GM21619 (cell line): ENCODE data around the gene WNT2B.
"Not testable (repeated sequence)": the region's sequence is repeated elsewhere in the genome, so short reads cannot be mapped to it uniquely, and the experiment has no call there.

Experiments
- ATAC-seq: cut with Tn5 transposase; IDR thresholded peaks from one replicate; pipeline ENCODE4 v1.9.1; 2021; ENCODE audit not compliant: unreplicated experiment

Gene WNT2B

DNA sequence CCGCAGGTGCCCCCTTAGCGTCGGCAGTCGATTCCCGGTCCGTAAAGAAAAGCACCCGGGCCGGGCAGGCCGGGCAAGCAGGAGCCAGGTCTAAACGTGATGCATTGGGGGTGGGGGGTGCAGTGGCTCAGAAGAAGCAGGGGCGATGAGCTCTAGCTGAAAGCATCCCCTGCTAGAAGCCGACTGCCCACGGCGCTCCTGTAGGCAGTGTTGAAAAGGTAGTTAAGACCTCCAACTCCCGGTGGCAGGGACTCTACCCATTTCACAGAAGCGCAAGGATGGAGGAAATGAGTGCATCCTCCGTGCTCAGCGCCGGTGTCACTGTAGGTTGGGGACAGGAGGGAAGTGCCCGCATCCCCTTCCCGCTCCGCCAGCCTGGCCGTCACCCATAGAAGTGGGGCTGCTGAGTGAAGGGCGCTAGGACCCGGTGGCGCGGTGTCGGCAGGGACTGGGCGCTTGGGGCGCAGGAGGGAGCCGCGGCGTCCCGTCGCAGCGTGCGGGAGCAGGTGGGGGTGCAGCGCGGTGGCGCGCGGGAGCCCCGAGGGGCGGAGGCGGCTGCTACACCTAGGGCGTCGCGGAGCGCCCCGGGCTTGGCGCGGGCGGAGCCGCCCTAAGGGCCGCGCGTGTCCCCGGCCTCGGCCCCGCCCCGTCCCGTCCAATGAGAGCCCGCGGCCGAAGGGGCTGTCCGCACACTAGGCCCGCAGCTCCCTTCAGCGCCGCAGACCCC lies at the start of gene WNT2B:
Gene WNT2B (plus strand): TSS at position 688 of the 727 bp plus-strand sequence. CDS start 298 bp downstream, outside the sequence.
- peak; percentile 55 for ATAC-seq

DNA sequence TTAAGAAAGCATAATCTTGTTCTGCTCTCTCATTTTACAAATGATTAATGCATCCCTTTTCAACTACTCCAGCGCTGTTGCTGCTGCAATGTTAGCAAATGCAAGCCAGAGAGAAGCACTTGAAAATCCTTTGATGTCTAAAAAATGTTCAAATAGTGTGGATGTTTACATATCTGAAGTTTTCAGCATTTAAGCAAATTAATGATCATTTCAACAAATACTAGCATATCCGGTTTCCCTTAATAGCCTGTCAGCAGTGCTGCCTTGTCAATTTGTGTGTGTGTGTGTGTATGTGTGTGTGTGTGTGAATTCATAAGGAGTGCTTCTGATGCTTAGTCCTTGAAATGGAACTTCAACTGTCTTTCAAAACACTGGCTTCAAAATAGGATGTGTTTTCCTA lies 48.1 kb upstream of the WNT2B start:
- no peak for ATAC-seq

DNA sequence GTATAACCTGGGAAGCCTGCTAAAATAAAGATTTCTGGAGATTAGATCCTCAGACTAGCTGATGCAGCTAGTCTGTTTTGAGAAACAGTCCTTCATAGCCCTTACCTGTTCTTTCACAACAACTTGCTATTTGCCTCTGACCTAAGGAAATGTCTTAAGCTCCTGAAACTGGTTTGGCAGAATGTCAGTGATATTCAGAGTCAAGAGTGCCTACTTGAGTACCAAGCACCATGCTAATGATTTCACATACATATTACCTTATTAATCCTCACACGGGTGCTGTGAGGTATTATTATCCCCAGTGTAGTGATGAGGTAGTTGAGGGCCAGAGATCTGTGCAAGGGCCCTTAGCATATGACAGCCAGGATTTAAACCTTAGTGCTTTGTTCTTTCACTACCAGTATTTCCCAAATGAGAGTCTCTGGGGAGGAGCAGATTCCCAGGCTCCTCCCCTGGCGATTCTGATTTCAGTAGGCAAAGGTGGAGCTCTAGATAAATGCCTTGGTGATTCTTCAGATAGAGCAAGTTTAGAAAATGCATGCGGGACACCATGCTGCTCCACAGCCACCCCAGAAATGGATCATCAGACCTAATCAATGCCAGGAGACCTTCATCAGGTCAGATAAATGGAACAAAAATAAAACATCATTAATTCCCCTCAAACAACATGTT lies 47.4 kb upstream of the WNT2B start:
- ATAC-seq = no peak

DNA sequence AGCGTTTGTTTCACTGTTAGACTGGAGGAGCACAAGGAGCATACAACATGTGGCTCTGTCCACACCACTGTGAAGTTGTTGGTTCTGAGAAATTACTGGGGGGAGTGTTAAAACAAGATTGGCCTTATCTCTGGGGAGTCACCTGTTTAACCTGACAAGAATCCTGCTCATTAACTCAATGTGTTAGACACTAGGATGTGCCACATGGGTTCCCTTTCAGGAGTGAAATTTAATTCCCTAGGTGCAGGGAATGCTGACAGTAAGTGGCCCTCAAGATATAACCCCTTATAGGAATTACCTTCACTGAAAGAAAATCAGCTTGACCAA lies 45.8 kb upstream of the WNT2B start:
- ATAC-seq = no peak

DNA sequence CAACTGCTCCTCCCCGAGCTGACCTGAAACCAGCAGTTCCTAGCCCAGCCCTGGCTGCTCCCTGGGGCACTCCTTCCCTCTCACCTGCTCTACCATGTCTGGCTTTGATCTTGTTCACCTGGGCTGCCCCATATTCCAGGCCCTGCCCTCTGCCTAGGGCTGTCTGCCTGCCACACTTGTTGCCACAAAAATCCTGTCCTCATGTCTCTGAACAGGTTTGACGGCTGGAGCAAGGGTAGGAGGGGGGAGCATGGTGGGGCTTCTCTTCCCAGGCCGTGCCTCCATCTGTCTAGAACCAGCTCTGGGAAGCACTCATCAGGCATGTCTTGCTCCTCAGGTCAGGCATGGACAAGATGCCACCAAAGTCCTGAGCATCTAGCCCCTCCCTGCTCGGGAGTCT lies 44.3 kb upstream of the WNT2B start:
- ATAC-seq = no peak

DNA sequence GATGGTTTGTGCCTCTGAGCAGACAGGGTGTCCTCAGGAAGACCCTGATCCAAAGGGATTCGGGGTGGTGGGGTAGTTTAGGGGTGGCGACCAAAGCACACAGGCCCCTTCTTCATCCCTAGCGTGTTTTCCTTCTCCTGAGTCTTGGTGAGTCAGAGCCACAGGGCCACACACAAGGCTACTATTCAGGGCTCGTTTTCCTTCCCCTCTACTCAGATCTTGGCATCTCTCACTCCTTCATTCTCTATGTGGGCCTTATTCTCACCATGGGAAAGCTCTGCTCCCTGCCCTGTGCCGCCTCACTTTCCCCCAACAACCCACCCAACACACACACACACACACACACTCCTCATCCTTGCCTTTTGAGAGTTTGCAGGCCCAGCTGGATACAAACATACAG lies 43.6 kb upstream of the WNT2B start:
- ATAC-seq = no peak

DNA sequence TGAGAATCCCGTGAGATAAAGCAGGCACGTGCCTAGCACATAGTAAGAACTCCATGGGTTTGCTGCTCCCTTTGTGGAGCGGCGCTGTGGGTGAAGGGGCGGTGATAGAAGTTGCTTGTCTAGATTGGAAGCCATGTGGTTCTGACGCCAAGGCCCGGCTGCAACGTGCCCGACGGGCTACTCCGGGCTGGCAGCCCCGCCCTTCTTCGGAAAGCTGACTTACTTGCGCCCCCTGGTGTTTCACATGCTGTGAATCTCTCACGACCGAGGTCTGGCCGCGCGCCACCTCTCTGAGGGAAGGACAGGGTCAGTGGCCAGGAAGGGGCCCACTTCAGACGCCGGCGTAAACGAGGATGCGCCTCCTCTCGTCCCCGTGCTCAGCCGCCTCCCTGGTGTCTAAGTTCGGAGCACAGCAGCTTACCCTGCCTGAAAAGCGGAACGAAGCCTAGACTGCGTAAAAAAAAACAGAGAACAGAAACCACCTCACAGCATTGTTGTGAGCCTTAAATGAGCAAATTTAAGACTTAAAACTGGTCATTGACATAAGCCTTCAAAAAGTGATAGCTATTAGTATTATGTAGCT lies 42.6 kb upstream of the WNT2B start:
- ATAC-seq = peak; percentile 83

DNA sequence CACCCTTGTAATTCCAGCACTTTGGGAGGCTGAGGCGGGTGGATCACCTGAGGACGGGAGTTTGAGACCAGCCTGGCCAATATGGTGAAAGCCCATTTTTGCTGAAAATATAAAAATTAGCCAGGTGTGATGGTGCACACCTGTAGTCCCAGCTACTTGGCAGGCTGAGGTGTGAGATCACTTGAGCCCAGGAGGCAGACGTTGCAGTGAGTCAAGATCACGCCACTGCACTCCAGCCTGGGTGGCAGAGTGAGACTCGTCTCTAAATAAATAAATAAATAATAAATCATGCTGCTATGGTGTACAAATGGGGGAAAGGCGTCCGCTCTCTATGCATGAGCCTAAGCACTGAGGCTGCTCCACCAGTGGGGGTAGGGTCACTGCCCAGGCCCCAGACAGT lies 38.4 kb upstream of the WNT2B start:
- ATAC-seq = not testable (repeated sequence)

DNA sequence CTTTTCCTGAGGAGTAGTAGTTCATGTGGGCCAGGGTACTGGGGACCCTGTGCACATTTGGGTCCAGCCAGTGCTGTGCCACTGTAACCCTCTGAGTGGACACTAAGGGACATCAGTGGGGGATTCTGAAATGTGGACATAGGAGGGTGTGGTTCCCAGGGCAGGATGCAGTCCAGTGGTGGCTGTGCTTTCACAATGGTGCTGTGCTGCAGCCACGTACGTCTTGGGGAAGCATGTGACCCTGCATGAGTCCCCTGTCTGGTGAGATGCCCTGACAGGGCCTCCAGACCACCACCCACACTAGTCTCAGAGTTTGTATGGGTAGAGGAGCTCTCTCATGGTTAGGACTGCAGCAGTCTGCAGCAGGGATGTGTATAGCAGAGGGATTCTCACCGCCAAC lies 37.8 kb upstream of the WNT2B start:
- ATAC-seq = no peak

DNA sequence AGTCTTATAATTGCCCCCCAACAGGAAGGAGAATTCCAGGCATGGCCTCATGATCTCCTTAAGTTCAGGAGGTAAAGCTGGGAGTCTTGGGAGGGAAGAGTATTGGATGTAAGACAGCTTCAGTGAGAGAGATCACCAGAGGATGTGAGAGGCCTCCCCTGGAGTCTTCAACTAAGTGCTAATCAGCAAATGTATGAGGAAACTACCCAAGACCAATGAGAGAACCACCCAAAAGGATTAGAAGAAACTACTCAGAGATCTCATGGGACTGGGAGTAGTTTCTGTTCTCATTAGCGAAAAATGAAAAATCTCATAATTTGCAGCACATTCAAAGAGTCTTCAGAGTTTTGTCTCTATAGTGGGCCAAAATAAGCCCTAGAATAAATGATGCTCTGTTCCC lies 36.6 kb upstream of the WNT2B start:
- ATAC-seq = no peak

DNA sequence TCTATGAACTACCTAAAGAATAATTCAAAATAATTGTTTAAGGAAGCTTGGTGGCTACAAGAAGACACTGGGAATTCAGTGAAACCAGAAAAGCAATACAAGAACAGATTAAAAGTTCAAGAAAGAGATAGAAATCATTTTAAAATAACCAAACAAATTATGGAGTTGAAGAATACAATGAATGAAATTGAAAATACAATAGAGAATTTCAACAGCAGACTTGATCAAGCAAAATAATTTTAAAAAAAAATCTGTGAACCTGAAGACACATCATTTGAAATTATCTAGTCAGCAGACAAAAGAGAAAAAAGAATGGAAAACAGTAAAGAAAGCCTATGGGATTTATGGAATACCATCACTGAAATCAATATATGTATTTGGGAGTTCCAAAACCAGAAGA lies 31.2 kb upstream of the WNT2B start:
- ATAC-seq = no peak

DNA sequence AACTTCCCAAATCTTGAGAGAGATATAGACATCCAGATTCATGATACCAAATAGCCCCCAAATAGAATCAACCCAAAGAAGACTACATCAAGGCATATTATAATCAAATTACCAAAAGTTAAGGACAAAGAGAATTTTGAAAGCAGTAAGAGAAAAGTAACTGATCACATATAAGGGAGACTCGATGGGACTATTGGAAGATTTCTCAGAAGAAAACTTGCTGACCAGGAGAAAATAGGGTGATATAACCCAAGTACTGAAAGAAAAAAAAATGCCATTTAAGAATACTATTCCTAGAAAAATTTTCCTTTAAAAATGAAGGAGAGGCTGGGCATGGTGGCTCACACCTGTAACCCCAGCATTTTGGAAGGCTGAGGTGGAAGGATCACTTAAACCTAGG lies 30.5 kb upstream of the WNT2B start:
- ATAC-seq = no peak

DNA sequence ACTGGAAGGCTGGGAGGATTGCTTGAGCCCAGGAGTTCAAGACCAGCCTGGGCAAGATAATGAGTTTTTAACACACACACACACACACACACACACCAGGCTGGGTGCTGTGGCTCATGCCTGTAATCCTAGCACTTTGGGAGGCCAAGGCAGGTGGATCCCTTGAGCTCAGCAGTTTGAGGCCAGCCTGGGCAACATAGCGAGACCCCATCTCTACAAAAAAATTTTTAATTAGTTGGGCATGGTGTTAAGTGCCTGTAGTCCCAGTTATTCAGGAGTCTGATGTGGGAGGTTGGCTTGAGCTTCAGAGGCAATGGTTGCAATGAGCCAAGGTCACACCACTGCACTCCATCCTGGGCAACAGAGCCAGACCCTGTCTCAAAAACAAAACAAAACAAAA lies 22.7 kb upstream of the WNT2B start:
- not testable (repeated sequence) for ATAC-seq

DNA sequence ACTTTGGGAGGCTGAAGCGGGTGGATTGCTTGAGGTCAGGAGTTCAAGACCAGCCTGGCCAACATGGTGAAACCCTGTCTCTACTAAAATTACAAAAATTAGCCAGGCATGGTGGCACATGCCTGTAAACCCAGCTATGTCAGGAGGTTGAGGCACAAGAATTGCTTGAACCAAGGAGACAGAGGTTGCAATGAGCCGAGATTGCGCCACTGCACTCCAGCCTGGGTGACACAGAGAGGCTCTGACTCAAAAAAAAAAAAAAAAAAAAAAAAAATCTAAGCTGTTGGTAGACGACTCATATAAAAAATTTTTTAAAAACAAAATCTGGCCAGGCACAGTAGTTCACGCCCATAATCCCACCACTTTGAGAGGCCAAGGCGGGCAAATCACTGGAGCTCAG lies 21.1 kb upstream of the WNT2B start:
- not testable (repeated sequence) for ATAC-seq

DNA sequence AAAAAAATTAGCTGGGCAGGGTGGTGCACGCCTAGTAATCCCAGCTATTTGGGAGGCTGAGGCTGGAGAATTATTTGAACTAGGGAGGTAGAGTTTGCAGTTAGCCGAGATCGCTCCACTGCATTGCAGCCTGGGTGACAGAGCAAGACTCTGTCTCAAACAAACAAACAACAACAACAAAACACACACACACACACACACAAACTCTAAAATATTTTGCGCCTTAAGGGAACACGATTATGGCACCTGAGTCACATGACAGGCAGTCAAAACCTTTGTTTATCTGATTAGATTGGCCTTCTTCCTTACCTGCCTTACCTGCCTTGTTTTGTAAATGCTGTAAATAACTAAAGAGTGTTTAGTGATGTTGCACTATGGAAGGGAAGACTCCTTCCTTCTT lies 20.6 kb upstream of the WNT2B start:
- ATAC-seq = no peak

DNA sequence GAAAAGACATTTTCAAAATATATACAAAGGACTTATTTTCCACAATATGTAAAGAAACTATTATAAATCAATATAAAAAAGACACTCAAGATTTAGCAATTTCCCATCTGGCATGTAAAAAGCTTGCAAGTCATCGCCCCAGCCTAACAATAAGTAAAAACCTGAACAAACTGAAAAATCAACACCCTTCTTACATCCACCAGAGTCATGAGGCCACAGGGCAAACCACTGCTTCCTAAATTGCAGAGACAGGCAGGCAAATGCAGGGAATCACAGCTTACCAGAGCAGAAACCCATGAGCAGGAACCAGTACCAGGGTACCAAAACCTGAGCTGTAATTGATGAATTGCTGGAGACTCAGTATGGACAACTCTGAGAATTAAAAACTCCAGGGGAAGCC lies 16.7 kb upstream of the WNT2B start:
- no peak for ATAC-seq

DNA sequence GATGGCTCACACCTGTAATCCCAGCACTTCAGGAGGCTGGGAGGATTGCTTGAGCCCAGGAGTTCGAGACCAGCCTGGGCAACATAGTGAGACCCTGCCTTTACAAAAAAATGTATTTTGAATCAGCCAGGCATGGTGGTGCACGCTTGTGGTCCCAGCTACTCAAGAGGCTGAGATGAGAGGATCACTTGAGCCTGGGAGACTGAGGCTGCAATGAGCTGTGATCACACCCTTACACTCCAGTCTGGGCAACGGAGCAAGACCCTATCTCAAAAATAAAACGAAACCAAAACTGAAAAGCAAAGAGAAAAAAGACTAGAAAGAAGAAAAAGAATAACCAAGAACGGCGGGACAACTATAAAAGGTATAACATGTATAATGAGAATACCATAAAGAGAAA lies 15.4 kb upstream of the WNT2B start:
- ATAC-seq = no peak

DNA sequence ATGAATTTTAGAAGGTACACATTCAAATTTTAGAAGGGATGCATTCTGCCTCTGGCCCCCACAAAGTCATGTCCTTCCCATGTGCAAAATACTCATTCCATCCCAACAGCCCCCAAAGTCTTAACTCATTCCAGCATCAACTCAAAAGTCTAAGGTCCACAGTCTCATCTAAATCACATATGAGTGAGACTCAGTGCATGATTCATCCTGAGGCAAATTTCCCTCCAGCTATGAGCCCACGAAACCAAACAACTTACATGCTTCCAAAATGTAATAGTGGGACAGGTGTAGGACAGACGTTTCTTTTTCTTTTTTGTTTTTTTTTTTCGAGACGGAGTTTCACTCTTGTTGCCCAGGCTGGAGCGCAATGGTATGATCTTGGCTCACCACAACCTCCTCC lies 12.5 kb upstream of the WNT2B start:
- no peak for ATAC-seq

DNA sequence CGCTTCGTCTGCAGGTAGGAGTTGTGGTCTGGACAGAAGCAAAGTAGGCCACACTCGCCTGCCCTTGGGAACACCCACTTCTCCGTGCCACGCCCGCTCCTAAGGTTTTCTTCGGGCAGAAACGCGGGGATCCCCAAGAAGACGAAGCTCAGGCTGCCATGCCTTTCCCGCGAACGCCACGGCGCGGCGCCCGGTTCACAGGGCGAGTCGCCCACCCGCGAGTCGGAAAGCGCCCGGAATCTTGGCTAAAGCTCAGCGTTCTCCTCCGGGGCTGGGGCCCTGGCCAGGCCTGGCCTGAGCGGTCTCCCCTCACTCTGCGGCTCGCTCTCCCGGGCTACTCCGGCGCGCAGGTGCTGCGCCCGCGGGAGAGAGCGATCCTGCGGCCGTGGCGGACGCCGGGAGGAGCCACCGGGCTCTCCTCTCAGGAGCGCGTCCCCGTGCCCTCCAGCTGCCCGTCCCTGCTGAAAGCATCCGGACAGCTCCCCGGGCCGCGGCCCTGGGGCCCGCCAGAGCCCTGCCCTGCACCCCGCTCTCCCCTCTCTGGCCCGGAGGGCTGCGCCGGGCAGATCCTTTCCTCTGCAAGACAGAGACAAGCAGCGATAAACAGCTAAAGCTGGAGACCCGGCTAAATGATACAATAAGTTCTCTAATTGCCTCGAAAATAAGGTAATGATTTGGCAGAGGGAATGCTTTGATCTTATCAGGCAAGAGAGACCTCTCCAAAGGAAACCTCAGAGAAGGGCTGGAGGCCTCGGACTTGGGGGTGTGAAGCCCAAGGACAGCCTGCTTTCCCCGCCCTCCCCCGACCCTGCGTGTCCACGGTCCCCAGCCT lies 6.7 kb upstream of the WNT2B start:
- peak; percentile 54 for ATAC-seq

DNA sequence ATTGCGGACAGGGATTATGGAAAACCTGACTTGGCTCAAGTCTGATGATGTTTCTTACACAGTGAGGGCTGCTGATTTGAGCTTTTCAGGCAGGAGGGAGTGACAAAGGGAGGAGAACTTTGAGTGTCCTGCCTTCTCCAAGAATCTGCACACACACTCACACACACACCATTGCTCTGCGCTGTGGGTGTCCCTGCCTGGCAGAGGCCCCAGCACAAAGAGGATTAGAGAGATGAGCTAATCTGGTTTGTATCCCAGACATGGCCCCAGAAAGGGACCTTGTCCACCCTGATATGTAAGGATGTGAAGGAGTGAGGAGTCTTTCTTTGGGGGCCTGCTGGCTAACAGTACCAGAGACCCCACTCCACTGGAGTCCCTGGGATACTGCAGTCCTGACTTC lies 5.9 kb upstream of the WNT2B start:
- ATAC-seq = no peak

DNA sequence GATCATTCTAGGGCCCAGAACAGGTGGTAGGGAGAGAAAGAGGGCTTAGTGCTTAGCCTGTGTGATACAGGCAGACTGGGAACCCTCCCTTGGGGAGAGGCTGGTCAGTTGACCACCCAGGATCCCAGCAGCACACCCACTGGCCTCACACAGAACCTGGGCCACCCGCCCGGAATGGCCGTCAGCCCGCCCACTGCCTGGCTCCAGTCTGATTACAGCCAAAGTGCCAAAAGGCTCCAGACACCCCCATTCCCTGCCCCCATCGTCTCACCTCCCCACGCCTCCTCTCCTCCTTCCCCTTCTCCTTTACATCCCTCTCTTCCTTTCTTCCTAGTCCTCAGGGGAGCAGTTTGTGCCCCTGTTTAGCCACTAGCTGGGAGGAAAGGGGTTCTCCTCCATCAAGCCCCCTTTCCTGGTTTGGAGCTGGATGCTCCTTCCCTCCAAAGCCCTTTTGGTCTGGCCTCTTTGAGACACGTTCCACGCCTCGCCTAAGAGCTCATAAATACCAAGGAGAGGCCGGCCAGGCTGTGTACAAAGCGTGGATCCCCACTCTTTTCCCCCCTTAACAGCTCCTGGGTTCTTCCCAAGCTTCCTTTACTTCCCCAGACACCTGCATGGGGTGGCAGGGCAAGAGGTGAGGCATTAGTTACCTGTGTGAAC lies 4.6 kb upstream of the WNT2B start:
- ATAC-seq = no peak
